Stimulated activated naive CD8-positive, alpha-beta T cell treated with anti-CD3 and anti-CD28 coated beads, Interleukin-15, Interleukin-2, amounts not matched to agents 100 U/mL and 50 U/mL, for 24 hours (primary cell): ENCODE results near the gene FGL2.
"Not testable (repeated sequence)": the region's sequence is repeated elsewhere in the genome, so short reads cannot be mapped to it uniquely, and the experiment has no call there.

Source experiments
- ATAC-seq: fragments of 150-1000 bp; cut with Tn5 transposase; one replicate; pipeline ENCODE4 v1.10.0; 2021
- DNase-seq: peaks from one replicate; pipeline ENCODE4 v3.0.0; 2021

FGL2 gene

GRCh38 chr7:77157034-77157433 lies 42.6 kb downstream of the FGL2 start:
- not testable (repeated sequence) for DNase-seq
- peak; percentile 85 for ATAC-seq

DNA sequence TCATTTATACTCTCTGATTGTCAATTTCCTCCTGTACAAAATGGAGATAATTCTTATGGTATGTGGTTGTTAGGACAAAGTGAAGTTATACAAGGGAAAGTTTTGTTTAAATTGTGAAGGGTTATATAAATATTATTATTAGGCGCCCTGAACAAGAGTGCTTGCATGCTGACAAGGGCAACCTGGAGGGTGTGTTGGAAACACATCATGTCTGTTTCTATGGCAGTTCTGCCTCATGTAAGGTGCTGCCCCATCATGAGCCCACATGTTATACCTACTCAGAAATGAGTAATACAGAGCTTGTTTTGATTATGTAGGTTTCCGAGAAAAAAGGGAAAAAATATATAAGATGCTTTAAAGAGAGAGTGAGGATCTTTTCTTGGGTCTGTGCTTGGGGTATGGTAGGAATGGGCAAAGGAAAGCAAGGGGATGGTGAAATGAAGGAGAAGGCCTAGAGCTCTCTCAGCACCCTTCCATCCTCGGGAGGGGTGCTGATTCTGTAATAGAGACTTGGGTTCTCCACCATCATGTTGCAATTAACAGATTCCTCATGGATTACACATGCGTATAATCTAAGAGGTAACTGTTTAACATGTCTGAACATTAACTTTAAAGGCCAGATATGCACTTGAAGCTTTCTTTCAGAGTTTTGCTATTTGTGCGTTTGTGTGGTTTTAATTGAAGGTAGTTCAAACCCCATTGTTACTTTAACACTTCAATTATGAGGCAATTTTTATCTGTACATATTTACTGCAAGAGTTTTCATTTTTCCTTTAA lies 43.8 kb downstream of the FGL2 start:
- ATAC-seq, result peak; percentile 75
- DNase-seq, result not testable (repeated sequence)

GRCh38 chr7:77154917-77155464 lies 44.6 kb downstream of the FGL2 start:
- ATAC-seq, result peak; percentile 40
- not testable (repeated sequence) for DNase-seq

DNA sequence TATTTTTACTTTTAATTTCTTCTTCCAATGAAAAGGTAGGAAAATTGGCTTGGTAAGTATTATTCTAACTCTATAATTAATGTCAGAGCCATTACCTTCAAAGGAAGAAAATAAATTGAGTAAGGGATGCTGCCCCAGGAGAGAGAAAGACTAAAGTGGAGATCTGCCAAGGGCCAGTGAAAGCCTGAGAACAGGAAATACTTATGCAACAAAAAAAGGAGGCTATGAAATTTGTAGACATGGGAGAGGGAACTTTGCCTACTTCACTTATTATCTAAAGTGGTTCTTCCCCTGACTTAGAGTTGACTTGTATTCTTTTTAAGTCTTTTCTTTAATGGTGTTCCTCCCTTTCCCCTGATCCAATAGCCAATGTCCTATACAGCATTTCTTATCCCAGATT lies 47.4 kb downstream of the FGL2 start:
- DNase-seq, ATAC-seq: not testable (repeated sequence)
